GM23338 (cell line): ENCODE data around the gene ANKRD45. TPM values are rescaled to one million over a fixed set of nuclear protein-coding genes. Genes with fewer than 3 reads are reported as not detected.

Experiments
- ATAC-seq: fragments of 200-7000 bp; cut with Tn5 transposase; 3 replicates; pipeline ENCODE4 v1.9.1; 2020
- DNase-seq: peaks from one replicate; pipeline ENCODE4 v3.0.0-alpha.2; 2015; ENCODE audit warnings: low spot score
- H2AFZ ChIP-seq: fragments of 200-600 bp; sonication (generic); 2 replicates; pipeline ENCODE4 v1.8.0; 2016; ENCODE audit warnings: antibody characterized with exemption, mild to moderate bottlenecking, moderate library complexity
- H3F3A ChIP-seq: fragments of 200-600 bp; sonication (generic); replicated peaks from 2 replicates; pipeline ENCODE4 v1.8.0; 2017; ENCODE audit warnings: antibody characterized with exemption, mixed run types, low read depth
- H3K27ac ChIP-seq: fragments of 200-600 bp; sonication (generic); 2 replicates; pipeline ENCODE4 v1.6.1; 2016; ENCODE audit warnings: low read depth
- H3K27me3 ChIP-seq: fragments of 200-600 bp; sonication (generic); 2 replicates; pipeline ENCODE4 v1.8.0; 2016; ENCODE audit warnings: mild to moderate bottlenecking, mixed run types, moderate library complexity; ENCODE audit not compliant: insufficient read depth
- H3K36me3 ChIP-seq: fragments of 200-600 bp; sonication (generic); 2 replicates; pipeline ENCODE4 v1.8.0; 2016; ENCODE audit warnings: mild to moderate bottlenecking; ENCODE audit not compliant: insufficient read depth
- H3K4me1 ChIP-seq: fragments of 200-600 bp; sonication (generic); 2 replicates; pipeline ENCODE4 v1.8.0; 2016; ENCODE audit warnings: mild to moderate bottlenecking, moderate library complexity; ENCODE audit not compliant: insufficient read depth
- H3K4me2 ChIP-seq: fragments of 200-600 bp; sonication (generic); 2 replicates; pipeline ENCODE4 v1.7.1; 2017; ENCODE audit warnings: mixed run types
- H3K4me3 ChIP-seq: fragments of 200-600 bp; sonication (generic); 2 replicates; pipeline ENCODE4 v1.6.1; 2016; ENCODE audit warnings: mixed run types
- H3K79me2 ChIP-seq: fragments of 200-600 bp; sonication (generic); replicated peaks from 2 replicates; pipeline ENCODE4 v1.8.0; 2017; ENCODE audit warnings: mild to moderate bottlenecking; ENCODE audit not compliant: insufficient read depth
- H3K9me2 ChIP-seq: fragments of 200-600 bp; sonication (generic); 2 replicates; pipeline ENCODE4 v1.8.0; 2017; ENCODE audit not compliant: insufficient read depth
- H4K20me1 ChIP-seq: fragments of 200-600 bp; sonication (generic); replicated peaks from 2 replicates; pipeline ENCODE4 v1.8.0; 2017; ENCODE audit warnings: mild to moderate bottlenecking; ENCODE audit not compliant: insufficient read depth
- H3K27ac Mint-ChIP-seq: 2 replicates; pipeline ENCODE4 v1.8.0; 2020; ENCODE audit warnings: inconsistent platforms, mild to moderate bottlenecking, moderate library complexity, mixed read lengths
- H3K27me3 Mint-ChIP-seq: 3 replicates; pipeline ENCODE4 v1.8.0; 2022; ENCODE audit warnings: low read depth, mild to moderate bottlenecking, moderate library complexity, mixed read lengths, inconsistent platforms; ENCODE audit not compliant: insufficient read depth, poor library complexity
- H3K36me3 Mint-ChIP-seq: 3 replicates; pipeline ENCODE4 v1.8.0; 2021; ENCODE audit warnings: low read depth, mild to moderate bottlenecking, inconsistent platforms, moderate library complexity, mixed read lengths
- H3K4me1 Mint-ChIP-seq: 3 replicates; pipeline ENCODE4 v1.8.0; 2020; ENCODE audit warnings: mild to moderate bottlenecking, inconsistent platforms, mixed read lengths
- H3K4me3 Mint-ChIP-seq: 3 replicates; pipeline ENCODE4 v1.8.0; 2021; ENCODE audit warnings: moderate library complexity, mild to moderate bottlenecking, inconsistent platforms, mixed read lengths
- H3K9me3 Mint-ChIP-seq: 3 replicates; pipeline ENCODE4 v1.8.0; 2020; ENCODE audit warnings: moderate library complexity, mild to moderate bottlenecking, inconsistent platforms, mixed read lengths
- CREB1 ChIP-seq: fragments of 250-450 bp; sonication (Bioruptor Pico); IDR thresholded peaks from 2 replicates; pipeline ENCODE4 v1.5.0; 2020; ENCODE audit warnings: low read depth, mild to moderate bottlenecking, moderate library complexity
- CTCF ChIP-seq, 2 experiments: fragments of 200-600 bp in 1 of 2; sonication (generic) in 1 of 2; conservative IDR thresholded peaks; 2 replicates each; pipeline versions ENCODE4 v1.5.1 to v1.6.1; 2016 to 2017; ENCODE audit warnings: antibody characterized with exemption in 2 of 2, low read depth in 2 of 2, mild to moderate bottlenecking in 2 of 2, moderate library complexity in 1 of 2
- ETS1 ChIP-seq: IDR thresholded peaks from 2 replicates; pipeline ENCODE4 v1.6.1; 2016; ENCODE audit warnings: antibody characterized with exemption
- EZH2 ChIP-seq: fragments of 200-600 bp; sonication (generic); IDR thresholded peaks from one replicate; pipeline ENCODE4 v1.8.0; 2017; ENCODE audit warnings: antibody characterized with exemption, mild to moderate bottlenecking, low read depth; ENCODE audit not compliant: unreplicated experiment
- EZH2phosphoT487 ChIP-seq: fragments of 200-600 bp; sonication (generic); IDR thresholded peaks from one replicate; pipeline ENCODE4 v1.8.1; 2018; ENCODE audit warnings: antibody characterized with exemption; ENCODE audit not compliant: unreplicated experiment
- JUNB ChIP-seq: IDR thresholded peaks from one replicate; pipeline ENCODE4 v1.6.1; 2016; ENCODE audit warnings: antibody characterized with exemption; ENCODE audit not compliant: unreplicated experiment
- NANOG ChIP-seq: IDR thresholded peaks from 2 replicates; pipeline ENCODE4 v1.6.1; 2016; ENCODE audit warnings: antibody characterized with exemption, borderline replicate concordance
- POLR2AphosphoS5 ChIP-seq: IDR thresholded peaks from 2 replicates; pipeline ENCODE4 v1.6.1; 2016; ENCODE audit warnings: antibody characterized with exemption, low read depth
- REST ChIP-seq: IDR thresholded peaks from one replicate; pipeline ENCODE4 v1.6.1; 2018; ENCODE audit warnings: antibody characterized with exemption; ENCODE audit not compliant: unreplicated experiment
- STAT1 ChIP-seq: IDR thresholded peaks from one replicate; pipeline ENCODE4 v1.6.1; 2016; ENCODE audit warnings: antibody characterized with exemption; ENCODE audit not compliant: unreplicated experiment
- ZNF114 ChIP-seq: fragments of 250-450 bp; sonication (Bioruptor Pico); IDR thresholded peaks from 2 replicates; pipeline ENCODE4 v1.5.0; 2020; ENCODE audit warnings: mild to moderate bottlenecking, moderate library complexity
- ZNF331 ChIP-seq: fragments of 250-450 bp; sonication (Bioruptor Pico); IDR thresholded peaks from 2 replicates; pipeline ENCODE4 v1.5.0; 2020; ENCODE audit warnings: low read depth, mild to moderate bottlenecking, moderate library complexity
- ZNF462 ChIP-seq: fragments of 250-450 bp; sonication (Bioruptor Pico); IDR thresholded peaks from 2 replicates; pipeline ENCODE4 v1.5.0; 2020; ENCODE audit warnings: mild to moderate bottlenecking, moderate library complexity
- polyA plus RNA-seq: library from polyadenylated mRNA; unstranded; fragments of >200 nt; fragmentation: Nextera tagmentation; extraction: Ambion mirVana; gene quantifications from 2 replicates; pipeline ENCODE4 v1.2.1, GENCODE V29; 2016
- total RNA-seq: library from RNA; depleted of rRNA; stranded (reverse); fragments of >200 nt; shearing (Covaris generic); gene quantifications from 2 replicates; pipeline ENCODE4 v1.2.3, GENCODE V29; 2014

The ANKRD45 gene
- total and polyA plus RNA-seq, 2 experiments from 2014 or later, result 1.5 to 2.3 TPM

GRCh38 chr1:173570370-173571007, 99.2 kb downstream of the ANKRD45 start:
- Histone ChIP-seq H3K9me2 (no peaks in the 10 kb centered on the region; the same call in 1 of the 2 replicates), H3K27ac (no peak overlapping the region), H3K79me2 (no peaks in the 10 kb centered on the region), H3F3A (no peaks in the 10 kb centered on the region), H3K4me2 (no peak overlapping the region), H3K4me1 (no peaks in the 10 kb centered on the region), H3K27me3 (no peaks in the 10 kb centered on the region), H3K4me3 (no peak overlapping the region), H2AFZ (peak overlapping the region; percentile 78; the same call in 1 of the 2 replicates), H3K36me3 (no peaks in the 10 kb centered on the region), H4K20me1 (no peaks in the 10 kb centered on the region)
- ATAC-seq, result no peak
- DNase-seq, result no peak
- H3K27me3 Mint-ChIP-seq, result peaks cover 3% of the 10 kb centered on the region
- H3K4me1 Mint-ChIP-seq, result no peaks in the 10 kb centered on the region
- TF ChIP-seq ZNF331 (CRISPR knock-in tag) (no peak), EZH2 (no peak), CREB1 (CRISPR knock-in tag) (no peak), STAT1 (no peak), POLR2AphosphoS5 (no peak), ETS1 (no peak), REST (no peak), EZH2phosphoT487 (no peak), JUNB (no peak), ZNF114 (CRISPR knock-in tag) (no peak), ZNF462 (CRISPR knock-in tag) (no peak), CTCF (conservative IDR thresholded peaks at IDR 0.05; ENCODE audit: low read depth in 2 of 2) (no peak), NANOG (no peak)
- no peak overlapping the region for H3K4me3 Mint-ChIP-seq
- no peaks in the 10 kb centered on the region for H3K9me3 Mint-ChIP-seq
- H3K27ac Mint-ChIP-seq, result no peak overlapping the region; the same call in 1 of the 2 replicates
- H3K36me3 Mint-ChIP-seq, result no peaks in the 10 kb centered on the region
